IgD-negative memory B cell (primary cell): ENCODE results near the gene KIAA1671. TPM values are rescaled to one million over a fixed set of nuclear protein-coding genes. Genes with fewer than 3 reads are reported as not detected.
A peak's percentile ranks its signal among the peaks of the same experiment; 100 is the strongest.

Source experiments
- H3K27ac Mint-ChIP-seq, 3 donors: one replicate each; pipeline ENCODE4 v1.8.0; 2020 to 2022; ENCODE audit warnings: mild to moderate bottlenecking in 3 of 3, mixed read lengths in 3 of 3, moderate library complexity in 1 of 3
- H3K27me3 Mint-ChIP-seq: one replicate; pipeline ENCODE4 v1.8.0; 2021; ENCODE audit warnings: mixed read lengths
- H3K36me3 Mint-ChIP-seq: one replicate; pipeline ENCODE4 v1.8.0; 2020; ENCODE audit warnings: mild to moderate bottlenecking, mixed read lengths
- H3K4me1 Mint-ChIP-seq, 3 donors: one replicate each; pipeline ENCODE4 v1.8.0; 2020 to 2022; ENCODE audit warnings: mixed read lengths in 3 of 3, mild to moderate bottlenecking in 1 of 3
- H3K4me3 Mint-ChIP-seq, 4 donors: one replicate each; pipeline ENCODE4 v1.8.0; 2020 to 2022; ENCODE audit warnings: mild to moderate bottlenecking in 4 of 4, mixed read lengths in 4 of 4, moderate library complexity in 3 of 4
- H3K9me3 Mint-ChIP-seq, 3 donors: one replicate each; pipeline ENCODE4 v1.8.0; 2020 to 2021; ENCODE audit warnings: mixed read lengths in 3 of 3, mild to moderate bottlenecking in 1 of 3
- polyA plus RNA-seq: library from polyadenylated mRNA; unstranded; fragments of 300-500 nt; fragmentation: Illumina TruSeq; gene quantifications from one replicate; pipeline ENCODE4 v1.2.3, GENCODE V29; 2021

The KIAA1671 gene
- polyA plus RNA-seq, 1 donor from 2014 or later, result not detected

- no peaks in the 10 kb centered on the region for H3K9me3 Mint-ChIP-seq
- no peaks in the 10 kb centered on the region for H3K4me1 Mint-ChIP-seq
- no peaks in the 10 kb centered on the region for H3K36me3 Mint-ChIP-seq
- H3K27me3 Mint-ChIP-seq, result peaks cover 6% of the 10 kb centered on the region
- H3K27ac Mint-ChIP-seq, result no peak overlapping the region
- H3K4me3 Mint-ChIP-seq, result no peak overlapping the region
Measured at GRCh38 chr22:25131198-25131887, 178.8 kb downstream of the KIAA1671 start.

GRCh38 chr22:25134028-25134427 is 181.5 kb downstream of the KIAA1671 start:
- Mint-ChIP-seq H3K9me3 (peaks cover 3 to 11% (median 6%) of the 10 kb centered on the region in 3 donors), H3K27ac (no peak overlapping the region)

GRCh38 chr22:25134451-25134850 is 181.9 kb downstream of the KIAA1671 start:
- Mint-ChIP-seq H3K4me3 (no peak overlapping the region), H3K36me3 (no peaks in the 10 kb centered on the region), H3K27ac (no peak overlapping the region), H3K27me3 (peaks cover 4% of the 10 kb centered on the region), H3K9me3 (peaks cover 3 to 11% (median 6%) of the 10 kb centered on the region in 3 donors), H3K4me1 (no peaks in the 10 kb centered on the region)

More at GRCh38 chr22:25134028-25134427, 181.5 kb downstream of the KIAA1671 start:
- Mint-ChIP-seq H3K4me1 (no peaks in the 10 kb centered on the region), H3K27me3 (peaks cover 4% of the 10 kb centered on the region), H3K4me3 (no peak overlapping the region), H3K36me3 (no peaks in the 10 kb centered on the region)

GRCh38 chr22:25136953-25137576 is 184.5 kb downstream of the KIAA1671 start:
- Mint-ChIP-seq H3K27me3 (peaks cover 2% of the 10 kb centered on the region), H3K9me3 (peaks cover 3 to 11% (median 6%) of the 10 kb centered on the region in 3 donors), H3K4me1 (no peaks in the 10 kb centered on the region), H3K4me3 (no peak overlapping the region), H3K27ac (no peak overlapping the region), H3K36me3 (no peaks in the 10 kb centered on the region)

GRCh38 chr22:25137577-25138525 is 185.3 kb downstream of the KIAA1671 start:
- Mint-ChIP-seq H3K36me3 (no peaks in the 10 kb centered on the region), H3K4me3 (no peak overlapping the region), H3K27me3 (peaks cover 2% of the 10 kb centered on the region), H3K9me3 (peaks cover 3 to 11% (median 6%) of the 10 kb centered on the region in 3 donors), H3K27ac (no peak overlapping the region), H3K4me1 (no peaks in the 10 kb centered on the region)

GRCh38 chr22:25139062-25139461 is 186.5 kb downstream of the KIAA1671 start:
- H3K9me3 Mint-ChIP-seq, result peaks cover 3 to 11% (median 6%) of the 10 kb centered on the region in 3 donors
- no peaks in the 10 kb centered on the region for H3K36me3 Mint-ChIP-seq

GRCh38 chr22:25142102-25142501 is 189.6 kb downstream of the KIAA1671 start:
- no peak overlapping the region for H3K27ac Mint-ChIP-seq
- H3K36me3 Mint-ChIP-seq, result no peaks in the 10 kb centered on the region
- no peaks in the 10 kb centered on the region for H3K4me1 Mint-ChIP-seq
- H3K27me3 Mint-ChIP-seq, result no peaks in the 10 kb centered on the region
- peaks cover 3 to 9% (median 6%) of the 10 kb centered on the region in 3 donors for H3K9me3 Mint-ChIP-seq
- no peak overlapping the region for H3K4me3 Mint-ChIP-seq

More at GRCh38 chr22:25139062-25139461, 186.5 kb downstream of the KIAA1671 start:
- H3K27me3 Mint-ChIP-seq, result peaks cover 2% of the 10 kb centered on the region
- no peak overlapping the region for H3K27ac Mint-ChIP-seq
- H3K4me3 Mint-ChIP-seq, result no peak overlapping the region
- H3K4me1 Mint-ChIP-seq, result no peaks in the 10 kb centered on the region

GRCh38 chr22:25143156-25144076 is 190.9 kb downstream of the KIAA1671 start:
- Mint-ChIP-seq H3K9me3 (peaks cover under 1 to 2% (median 2%) of the 10 kb centered on the region in 3 donors), H3K27ac (no peak overlapping the region), H3K4me3 (no peak overlapping the region), H3K4me1 (no peaks in the 10 kb centered on the region), H3K36me3 (no peaks in the 10 kb centered on the region), H3K27me3 (no peaks in the 10 kb centered on the region)

- Mint-ChIP-seq H3K27me3 (no peaks in the 10 kb centered on the region), H3K36me3 (no peaks in the 10 kb centered on the region), H3K27ac (no peak overlapping the region), H3K4me3 (peak overlapping the region in 1 of 4 donors; percentile 63), H3K9me3 (no peaks in the 10 kb centered on the region), H3K4me1 (no peaks in the 10 kb centered on the region)
Measured at GRCh38 chr22:25144522-25144921, 192.0 kb downstream of the KIAA1671 start.

- Mint-ChIP-seq H3K27me3 (no peaks in the 10 kb centered on the region), H3K4me1 (no peaks in the 10 kb centered on the region), H3K36me3 (no peaks in the 10 kb centered on the region), H3K9me3 (no peaks in the 10 kb centered on the region), H3K27ac (no peak overlapping the region), H3K4me3 (no peak overlapping the region)
Measured at GRCh38 chr22:25146307-25146706, 193.8 kb downstream of the KIAA1671 start.

- H3K36me3 Mint-ChIP-seq, result no peaks in the 10 kb centered on the region
- H3K27ac Mint-ChIP-seq, result no peak overlapping the region
Measured at GRCh38 chr22:25146906-25147641, 194.6 kb downstream of the KIAA1671 start.

GRCh38 chr22:25147642-25147928 is 195.1 kb downstream of the KIAA1671 start:
- Mint-ChIP-seq H3K9me3 (no peaks in the 10 kb centered on the region), H3K27me3 (peaks cover 3% of the 10 kb centered on the region), H3K4me1 (no peaks in the 10 kb centered on the region), H3K36me3 (no peaks in the 10 kb centered on the region), H3K27ac (no peak overlapping the region), H3K4me3 (no peak overlapping the region)

More at GRCh38 chr22:25146906-25147641, 194.6 kb downstream of the KIAA1671 start:
- no peak overlapping the region for H3K4me3 Mint-ChIP-seq
- H3K27me3 Mint-ChIP-seq, result peaks cover 3% of the 10 kb centered on the region
- H3K9me3 Mint-ChIP-seq, result no peaks in the 10 kb centered on the region
- no peaks in the 10 kb centered on the region for H3K4me1 Mint-ChIP-seq

- Mint-ChIP-seq H3K27me3 (peaks cover 3% of the 10 kb centered on the region), H3K36me3 (no peaks in the 10 kb centered on the region), H3K27ac (no peak overlapping the region), H3K4me1 (no peaks in the 10 kb centered on the region), H3K9me3 (no peaks in the 10 kb centered on the region), H3K4me3 (no peak overlapping the region)
Measured at GRCh38 chr22:25148149-25148691, 195.7 kb downstream of the KIAA1671 start.
